Calu3 (cell line): ENCODE measurements around the gene RAI1. TPM values are rescaled to one million over a fixed set of nuclear protein-coding genes. Genes with fewer than 3 reads are reported as not detected.
A peak's percentile ranks its signal among the peaks of the same experiment; 100 is the strongest.

Experiments used
- BruUV-seq: library from RNA; stranded (reverse); fragments of 400-500 nt; replicated peaks from 2 replicates; lab custom pipeline; 2021; lab: Mats Ljungman, UMichigan
- CTCF ChIA-PET: fragments of 300-600 bp; sonication (Branson Sonifier 250); formaldehyde crosslinking; loops from one replicate; lab custom pipeline; 2022; ENCODE audit warnings: antibody characterized with exemption; lab: Charles Lee
- DNase-seq: peaks from one replicate; pipeline ENCODE4 v3.0.0; 2022
- H3K27ac Mint-ChIP-seq: one replicate; pipeline ENCODE4 v1.8.0; 2022; ENCODE audit warnings: mixed read lengths; ENCODE audit not compliant: unreplicated experiment
- H3K27me3 Mint-ChIP-seq: one replicate; pipeline ENCODE4 v1.8.0; 2022; ENCODE audit warnings: mixed read lengths; ENCODE audit not compliant: unreplicated experiment
- H3K36me3 Mint-ChIP-seq: one replicate; pipeline ENCODE4 v1.8.0; 2022; ENCODE audit warnings: mild to moderate bottlenecking, moderate library complexity, mixed read lengths; ENCODE audit not compliant: insufficient read depth, unreplicated experiment
- H3K4me1 Mint-ChIP-seq: one replicate; pipeline ENCODE4 v1.8.0; 2022; ENCODE audit warnings: mild to moderate bottlenecking, low read depth, mixed read lengths; ENCODE audit not compliant: unreplicated experiment
- H3K4me3 Mint-ChIP-seq: one replicate; pipeline ENCODE4 v1.8.0; 2022; ENCODE audit warnings: mild to moderate bottlenecking, low read depth, moderate library complexity, mixed read lengths; ENCODE audit not compliant: unreplicated experiment
- H3K9me3 Mint-ChIP-seq: one replicate; pipeline ENCODE4 v1.8.0; 2022; ENCODE audit warnings: low read depth, mixed read lengths; ENCODE audit not compliant: unreplicated experiment
- CTCF ChIP-seq: fragments of 200-600 bp; IDR thresholded peaks from one replicate; pipeline ENCODE4 v1.8.0; 2022; ENCODE audit warnings: antibody characterized with exemption; ENCODE audit not compliant: unreplicated experiment
- intact Hi-C: fragments of 100-400 bp; cut with micrococcal nuclease; formaldehyde crosslinking; loops from one replicate; pipeline ENCODE4 v1.10.0; 2022; ENCODE audit not compliant: unreplicated experiment
- microRNA-seq: library from miRNA; unstranded; fragments of <30 nt; microRNA quantifications from one replicate; pipeline ENCODE4 v1.2.0, GENCODE V29; 2022
- total RNA-seq: library from RNA; stranded (reverse); gene quantifications from 2 replicates; pipeline ENCODE4 v1.2.3, GENCODE V29; 2022

The RAI1 gene
- total RNA-seq, 1 experiment from 2014 or later, result 38.0 TPM

- Mint-ChIP-seq H3K27ac (no peak overlapping the region), H3K36me3 (no peaks in the 10 kb centered on the region), H3K27me3 (no peaks in the 10 kb centered on the region), H3K4me1 (no peaks in the 10 kb centered on the region), H3K9me3 (no peaks in the 10 kb centered on the region), H3K4me3 (no peak overlapping the region)
- no peak for DNase-seq
- no TSS peak for BruUV-seq
- CTCF ChIA-PET, result no interaction called here
- intact Hi-C loops, result no loop called here
- no peak for TF ChIP-seq CTCF
Measured at GRCh38 chr17:17857496-17857895, 176.2 kb downstream of the RAI1 start.

- H3K9me3 Mint-ChIP-seq, result no peaks in the 10 kb centered on the region
- H3K27ac Mint-ChIP-seq, result no peak overlapping the region
- no peaks in the 10 kb centered on the region for H3K36me3 Mint-ChIP-seq
- H3K27me3 Mint-ChIP-seq, result no peaks in the 10 kb centered on the region
- peaks cover 9% of the 10 kb centered on the region for H3K4me1 Mint-ChIP-seq
- peak; percentile 73 for TF ChIP-seq CTCF
- peak; percentile 64 for DNase-seq
- no peak overlapping the region for H3K4me3 Mint-ChIP-seq
- BruUV-seq, result no TSS peak
- intact Hi-C loops, result loop anchor here (5.0 to 10.0 kb wide), 2 partner anchors 45 to 178 kb away; partner anchors contain the start of gene RAI1
- CTCF ChIA-PET, result interaction anchor here (0.6 to 1.3 kb wide), 3 partner anchors 22 to 46 kb away, joined by 3 to 4 read pairs (median 3); no protein-coding TSS in a partner anchor
Measured at GRCh38 chr17:17859909-17860765, 178.9 kb downstream of the RAI1 start.

GRCh38 chr17:17860766-17861107 lies 179.5 kb downstream of the RAI1 start:
- CTCF ChIA-PET, result no interaction called here
- no peaks in the 10 kb centered on the region for H3K36me3 Mint-ChIP-seq
- no peak overlapping the region for H3K4me3 Mint-ChIP-seq
- H3K4me1 Mint-ChIP-seq, result peaks cover 9% of the 10 kb centered on the region
- no TSS peak for BruUV-seq
- no peak for TF ChIP-seq CTCF
- H3K27me3 Mint-ChIP-seq, result no peaks in the 10 kb centered on the region
- DNase-seq, result no peak
- intact Hi-C loops, result loop anchor here (5.0 to 10.0 kb wide), 2 partner anchors 46 to 178 kb away; partner anchors contain the start of gene RAI1
- no peaks in the 10 kb centered on the region for H3K9me3 Mint-ChIP-seq
- H3K27ac Mint-ChIP-seq, result no peak overlapping the region

Small RNA genes lying within 50 kb of the gene (microRNA-seq; reads per million reads assigned to microRNA genes)
- gene MIR33B (117 reads per million, percentile 65 among the genes with 10 or more reads in this experiment), gene MIR6777 (2.1 reads per million)

Other genes with a start within 250 kb of the RAI1 start
- gene MED9, start 204.5 kb upstream of the RAI1 start, total RNA-seq, result 12.3 and 12.7 TPM in 2 replicates
- not detected in 2 replicates for gene RASD1, start 185.1 kb upstream of the RAI1 start, total RNA-seq
- gene PEMT, start 89.8 kb upstream of the RAI1 start, total RNA-seq, result 20.2 and 25.6 TPM in 2 replicates
- 104 and 110 TPM in 2 replicates for gene SREBF1, start 155.5 kb downstream of the RAI1 start, total RNA-seq